B cell (primary cell): ENCODE results near the gene CCDC74B.

Source experiments
- CTCF ChIP-seq: fragments of 200-600 bp; IDR thresholded peaks from one replicate; pipeline ENCODE4 v1.8.0; 2022; ENCODE audit warnings: antibody characterized with exemption, mild to moderate bottlenecking
- EZH2 ChIP-seq: IDR thresholded peaks from 2 replicates; pipeline ENCODE4 v1.6.1; 2012; ENCODE audit warnings: borderline replicate concordance, low read depth, mild to moderate bottlenecking, moderate library complexity, low read length; ENCODE audit not compliant: insufficient read depth, poor library complexity, severe bottlenecking

GRCh38 chr2:130152816-130153595 is 8.1 kb upstream of the CCDC74B start:
- TF ChIP-seq EZH2: no peak
- no peak for TF ChIP-seq CTCF
